Amniotic epithelial cell (primary cell): ENCODE results near the gene CDH13.

Source experiments
- DNase-seq: peaks from one replicate; pipeline ENCODE4 v3.0.0-alpha.2; 2010; ENCODE audit warnings: low read depth

The CDH13 gene

GRCh38 chr16:83623091-83623730 is 996.4 kb downstream of the CDH13 start:
- no peak for DNase-seq

DNA sequence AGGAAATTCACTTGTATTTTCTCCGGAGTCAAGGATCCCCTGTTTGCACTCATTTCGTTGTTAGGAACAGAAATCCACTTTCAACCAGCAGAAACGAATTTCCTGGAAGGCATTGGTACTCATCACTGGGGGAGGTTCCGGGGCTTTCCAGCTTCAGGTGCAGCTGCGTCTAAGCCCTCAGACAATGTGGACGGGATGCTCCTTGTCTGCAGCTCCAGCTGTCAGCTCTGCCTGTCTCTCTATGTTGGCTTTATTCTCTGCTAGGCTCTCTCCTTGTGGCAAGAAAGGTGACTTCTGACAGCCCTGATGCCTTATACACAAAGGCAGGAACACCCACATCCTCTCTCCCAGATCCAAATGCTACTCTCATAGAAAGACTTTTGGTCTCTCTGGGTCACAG is 997.1 kb downstream of the CDH13 start:
- no peak for DNase-seq

GRCh38 chr16:83624429-83625120 is 997.8 kb downstream of the CDH13 start:
- DNase-seq = no peak

DNA sequence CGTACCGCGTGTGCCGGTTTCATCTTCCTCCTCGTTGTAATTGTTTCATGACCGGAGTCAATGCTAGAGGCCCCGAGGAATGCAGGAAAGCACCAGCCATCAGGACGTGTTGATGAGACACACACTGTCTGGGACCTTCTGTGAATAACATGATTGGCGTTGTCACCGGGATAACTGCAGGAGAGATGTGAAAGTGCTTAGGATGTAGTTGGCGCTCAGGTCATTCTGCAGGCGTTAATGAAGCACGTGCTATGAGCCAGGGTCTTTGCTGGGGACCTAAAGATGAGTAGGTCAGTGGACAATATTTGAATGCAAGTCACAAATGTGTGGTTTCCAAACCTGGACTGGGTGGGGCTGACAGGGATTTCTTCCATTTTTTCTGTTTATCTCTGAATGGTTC is 999.4 kb downstream of the CDH13 start:
- no peak for DNase-seq

DNA sequence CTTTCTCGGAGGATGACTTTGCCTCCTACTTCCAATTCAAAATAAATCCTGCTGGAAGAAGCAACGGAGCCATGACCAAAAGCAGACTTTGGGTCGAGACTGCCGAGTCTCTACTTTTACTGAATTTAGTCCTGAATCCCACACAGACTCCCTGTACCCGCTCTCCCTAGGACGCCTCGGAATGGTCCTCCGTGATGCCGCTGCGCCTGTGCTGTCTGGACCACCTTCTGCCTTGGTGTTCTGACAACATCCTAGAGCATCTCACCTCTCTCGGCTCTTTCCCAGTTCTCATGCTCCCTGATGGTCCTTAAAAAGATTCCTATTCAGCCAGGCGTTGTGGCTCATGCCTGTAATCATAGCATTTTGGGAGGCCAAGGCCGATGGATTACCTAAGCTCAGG is 999.9 kb downstream of the CDH13 start:
- no peak for DNase-seq

DNA sequence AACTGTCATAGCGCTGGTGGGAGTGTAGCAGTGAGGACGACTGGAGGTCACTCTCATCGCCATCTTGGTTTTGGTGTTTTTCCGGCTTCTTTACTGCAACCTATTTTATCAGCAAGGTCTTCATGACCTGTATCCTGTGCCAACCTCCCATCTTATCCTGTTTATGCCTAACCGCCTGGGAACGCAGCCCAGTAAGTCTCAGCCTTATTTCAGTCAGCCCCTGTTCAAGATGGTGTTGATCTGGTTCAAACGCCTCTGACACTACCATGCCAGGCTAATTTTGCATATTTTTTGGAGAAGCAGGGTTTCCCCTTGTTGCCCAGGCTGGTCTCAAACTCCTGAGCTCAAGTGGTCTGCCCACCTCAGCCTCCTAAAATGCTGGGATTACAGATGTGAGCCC is 1001.2 kb downstream of the CDH13 start:
- DNase-seq = no peak

DNA sequence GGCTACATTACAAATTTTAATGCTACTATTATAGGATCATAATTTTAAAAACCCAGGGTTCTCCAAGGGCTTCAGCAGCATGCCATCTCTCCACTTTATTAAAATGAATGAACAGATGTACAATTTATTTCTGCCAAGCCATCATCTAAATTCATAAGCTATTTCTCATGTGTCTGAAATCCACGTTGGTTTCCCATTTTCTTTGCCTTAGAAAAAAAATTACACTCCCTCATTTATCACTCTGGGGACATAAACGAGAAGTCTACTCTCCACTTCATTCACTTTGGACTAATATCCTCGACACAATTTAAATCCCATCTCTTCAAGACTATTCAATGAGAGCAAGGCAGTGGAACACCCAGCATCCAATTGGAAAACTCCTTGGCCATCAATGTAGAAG is 1002.7 kb downstream of the CDH13 start:
- no peak for DNase-seq

- no peak for DNase-seq
These were observed 1003.1 kb downstream of the CDH13 start for GRCh38 chr16:83629836-83630235.

DNA sequence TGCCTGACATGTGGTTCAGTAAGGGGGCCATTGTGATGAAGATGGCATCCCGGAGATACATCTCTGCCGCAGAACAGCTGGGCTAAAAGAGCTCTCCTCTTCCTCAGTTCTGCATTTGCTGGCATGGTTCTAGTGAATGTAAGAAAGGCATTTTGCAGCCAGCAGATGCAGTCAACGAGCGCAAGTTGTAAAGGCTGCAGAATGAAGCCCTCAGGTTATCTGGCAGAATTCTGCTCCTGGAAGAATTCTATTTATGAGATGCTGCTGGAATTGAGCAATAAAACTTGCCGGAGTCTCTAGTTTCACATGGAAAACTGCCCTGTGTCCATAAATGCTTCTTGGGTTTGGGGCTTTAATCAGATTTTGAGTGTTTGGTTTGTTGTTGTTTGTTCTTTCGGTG is 1004.2 kb downstream of the CDH13 start:
- no peak for DNase-seq

DNA sequence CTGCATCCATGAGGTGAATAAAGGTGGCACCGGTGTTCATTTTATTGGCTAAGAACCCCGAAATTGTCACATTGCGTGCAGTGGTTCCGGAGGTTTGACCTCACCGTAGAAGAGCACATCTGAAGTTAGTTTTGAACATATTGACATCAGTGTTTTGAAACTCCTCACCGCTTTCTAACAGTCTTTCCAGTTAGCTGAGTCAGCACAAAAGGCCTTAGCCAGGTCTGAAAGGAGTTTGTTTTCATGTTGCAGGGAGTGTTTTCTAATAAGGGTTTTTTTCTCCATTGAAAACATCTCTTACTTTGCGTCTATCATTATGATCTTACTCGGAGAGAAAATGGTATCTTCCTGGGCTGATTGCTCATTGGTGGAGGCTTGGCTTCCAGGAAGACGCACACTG is 1006.5 kb downstream of the CDH13 start:
- DNase-seq = no peak

GRCh38 chr16:83648347-83648746 is 1021.6 kb downstream of the CDH13 start:
- no peak for DNase-seq

DNA sequence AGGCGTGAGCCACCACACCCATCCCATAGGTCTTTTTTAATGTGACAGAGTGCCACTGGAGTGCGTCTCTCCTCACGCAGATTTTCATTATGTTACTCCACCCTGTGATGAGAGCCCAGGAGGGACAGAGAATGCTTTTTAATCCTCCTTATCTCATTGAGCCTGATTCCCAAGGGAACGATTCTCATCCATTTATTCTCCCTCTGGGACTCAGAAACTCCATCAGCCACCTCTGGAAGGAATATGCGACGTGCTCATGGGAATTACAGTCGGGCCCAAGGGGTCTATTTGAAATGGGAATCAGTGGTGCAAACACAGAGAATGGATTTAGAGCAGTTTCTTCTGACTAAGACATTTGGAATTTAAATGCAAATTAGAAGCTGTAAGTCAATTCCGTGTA is 1025.1 kb downstream of the CDH13 start:
- no peak for DNase-seq

DNA sequence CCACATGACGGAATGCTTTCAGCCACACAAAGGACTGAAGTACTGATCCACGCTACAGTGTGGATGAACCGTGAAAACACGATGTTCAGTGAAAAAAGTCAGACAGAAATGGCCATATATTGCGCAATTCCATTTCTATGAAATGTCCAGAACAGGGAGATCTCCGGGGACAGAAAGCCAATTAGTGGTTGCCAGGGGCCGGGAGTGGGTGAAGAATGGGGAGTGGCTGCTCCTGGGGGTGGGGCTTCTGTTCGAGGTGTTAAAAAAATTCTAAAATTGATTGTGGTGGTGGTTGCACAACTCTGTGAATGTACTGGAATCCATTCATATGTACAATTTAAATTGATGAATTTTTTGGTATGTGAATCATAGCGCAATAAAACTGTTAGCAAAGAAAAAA is 1026.2 kb downstream of the CDH13 start:
- DNase-seq = peak; percentile 2

GRCh38 chr16:83653785-83654184 is 1027.0 kb downstream of the CDH13 start:
- DNase-seq = peak; percentile 21

GRCh38 chr16:83660282-83660681 is 1033.5 kb downstream of the CDH13 start:
- DNase-seq = no peak

DNA sequence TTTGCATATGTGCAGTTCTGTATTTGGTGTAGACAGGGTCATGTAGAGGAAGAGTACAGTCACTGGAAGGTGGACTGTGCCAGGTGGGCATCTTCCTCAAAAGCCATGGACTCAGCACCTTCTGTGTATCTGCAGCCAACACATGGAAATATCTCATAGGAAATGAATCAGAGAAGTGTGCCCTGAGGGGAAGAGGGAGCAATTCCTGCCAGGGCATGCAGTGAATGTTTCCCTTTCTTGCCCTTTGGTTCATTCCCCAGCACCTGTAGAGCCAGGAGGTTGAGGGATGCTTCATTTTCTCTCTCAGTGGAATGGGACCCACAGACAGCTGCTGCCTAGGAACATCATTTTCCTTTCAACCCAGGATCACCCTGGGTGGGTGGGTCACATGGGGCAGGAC is 1034.9 kb downstream of the CDH13 start:
- DNase-seq = no peak

- no peak for DNase-seq
These were observed 1039.7 kb downstream of the CDH13 start for GRCh38 chr16:83666449-83666848.

DNA sequence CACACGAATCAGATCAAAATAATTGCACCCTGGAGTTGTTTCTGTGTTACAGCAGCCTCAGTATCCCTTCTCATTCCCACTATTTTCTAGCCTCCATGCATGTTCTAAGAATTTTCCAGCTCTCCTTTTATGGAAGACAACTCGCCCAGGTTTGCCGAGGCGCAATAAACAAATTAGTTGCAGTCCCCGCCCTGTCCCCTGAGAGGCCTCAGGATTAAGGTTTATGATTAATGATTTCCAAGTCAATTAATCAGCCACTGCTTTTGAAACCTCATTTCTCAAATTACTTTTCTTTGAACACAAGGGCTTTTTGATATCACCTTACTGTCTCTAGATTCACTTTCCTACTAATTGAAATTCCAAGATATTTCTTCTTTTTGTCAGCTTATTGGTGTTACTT is 1042.7 kb downstream of the CDH13 start:
- no peak for DNase-seq

DNA sequence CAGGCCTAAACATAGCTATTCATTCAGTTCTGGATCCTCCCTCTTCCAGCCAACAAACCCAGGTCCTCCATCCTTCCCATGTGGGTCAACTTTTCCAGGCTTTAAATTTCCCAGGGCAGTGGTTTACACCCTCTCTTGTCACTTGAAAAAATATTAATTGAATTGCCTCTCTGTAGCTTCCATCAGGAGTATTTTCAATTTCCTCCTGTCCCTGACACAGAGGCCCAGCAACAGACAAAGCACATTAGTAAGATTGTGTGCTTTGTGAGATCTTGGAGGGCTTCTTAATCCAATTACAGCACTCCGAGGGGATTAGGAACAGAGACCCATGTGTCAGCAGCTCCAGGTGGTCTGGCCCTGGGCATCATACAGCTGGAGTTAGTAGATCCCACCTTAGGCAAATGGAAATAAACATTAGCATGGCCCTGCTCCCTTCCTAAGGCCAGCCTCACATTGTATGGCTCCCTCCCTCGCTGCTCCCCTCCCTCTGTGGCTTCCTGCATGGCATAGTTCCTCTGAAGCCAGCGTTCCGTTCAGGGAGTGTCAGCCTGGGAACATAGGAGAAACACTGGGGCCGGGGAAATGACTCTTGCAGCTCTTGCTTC is 1048.3 kb downstream of the CDH13 start:
- no peak for DNase-seq

DNA sequence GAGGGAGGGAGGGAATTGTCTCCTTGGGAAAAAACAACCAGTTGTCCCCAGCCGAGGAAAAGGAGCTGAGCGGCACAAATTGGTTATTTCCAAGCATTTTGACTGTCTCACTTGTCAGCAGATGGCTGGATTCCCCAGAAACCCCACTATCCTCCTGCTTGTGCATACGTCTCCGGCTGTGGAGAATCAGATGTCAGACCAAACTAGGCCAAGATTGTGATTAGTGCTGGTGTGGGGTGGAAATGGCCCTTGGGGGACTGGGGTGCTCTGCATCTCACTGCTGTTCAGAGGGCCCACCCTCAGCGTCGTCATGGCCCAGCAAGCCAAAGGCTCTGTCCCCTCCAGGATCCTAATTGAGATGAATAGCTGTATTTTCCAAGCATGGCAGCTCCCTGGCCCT is 1049.3 kb downstream of the CDH13 start:
- DNase-seq = no peak

DNA sequence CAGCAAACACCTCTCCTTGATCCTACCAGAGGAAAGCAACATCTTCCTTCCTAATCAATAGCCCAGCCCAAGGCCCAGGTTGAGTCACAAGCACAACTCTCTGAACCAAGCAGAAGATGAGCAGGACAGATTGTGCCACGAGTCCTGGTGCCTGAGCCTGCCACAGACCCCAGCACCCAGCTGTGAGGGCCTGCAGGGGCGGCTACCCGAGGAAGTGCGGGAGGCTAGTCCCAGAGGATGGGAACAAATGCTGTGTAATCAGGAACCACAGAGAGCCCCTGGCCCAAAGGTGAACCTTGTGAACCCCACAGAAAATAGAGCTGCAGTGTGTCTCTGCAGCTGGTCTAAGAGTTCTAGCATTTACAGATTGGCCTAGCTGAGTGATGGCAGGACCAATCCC is 1054.2 kb downstream of the CDH13 start:
- no peak for DNase-seq

GRCh38 chr16:83681381-83681956 is 1054.7 kb downstream of the CDH13 start:
- no peak for DNase-seq

- no peak for DNase-seq
These were observed 1055.5 kb downstream of the CDH13 start for GRCh38 chr16:83682116-83682867.
